DOHH2 (cell line): Measurements from ENCODE around the gene PCDHGC4.
A peak's percentile ranks its signal among the peaks of the same experiment; 100 is the strongest.

ENCODE experiments used
- H3F3A ChIP-seq: fragments of 200-600 bp; sonication (generic), shearing (Covaris generic); 2 replicates; pipeline ENCODE4 v1.6.0; 2016; ENCODE audit warnings: antibody characterized with exemption, mild to moderate bottlenecking; ENCODE audit not compliant: control insufficient read depth, insufficient read depth
- H3K27ac ChIP-seq: fragments of 200-600 bp; sonication (generic); 2 replicates; pipeline ENCODE4 v1.5.1; 2014; ENCODE audit warnings: low read depth, mild to moderate bottlenecking, low read length, moderate library complexity
- H3K27me3 ChIP-seq: fragments of 200-600 bp; sonication (generic); 2 replicates; pipeline ENCODE4 v1.6.1; 2014; ENCODE audit warnings: mild to moderate bottlenecking, low read length, mixed read lengths; ENCODE audit not compliant: control insufficient read depth
- H3K36me3 ChIP-seq: fragments of 200-600 bp; sonication (generic); 2 replicates; pipeline ENCODE4 v1.6.1; 2014; ENCODE audit warnings: mild to moderate bottlenecking, low read length, moderate library complexity, mixed read lengths; ENCODE audit not compliant: control insufficient read depth
- H3K4me1 ChIP-seq: fragments of 200-600 bp; sonication (generic); 2 replicates; pipeline ENCODE4 v1.6.1; 2014; ENCODE audit warnings: mild to moderate bottlenecking, low read length, mixed read lengths; ENCODE audit not compliant: control insufficient read depth
- H3K4me2 ChIP-seq: fragments of 200-600 bp; sonication (generic); 2 replicates; pipeline ENCODE4 v1.6.0; 2014; ENCODE audit warnings: mild to moderate bottlenecking, low read length, moderate library complexity
- H3K4me3 ChIP-seq: fragments of 200-600 bp; sonication (generic); 2 replicates; pipeline ENCODE4 v1.5.1; 2014; ENCODE audit warnings: mild to moderate bottlenecking, low read length, mixed read lengths
- H3K79me2 ChIP-seq: fragments of 200-600 bp; sonication (generic); 2 replicates; pipeline ENCODE4 v1.6.1; 2014; ENCODE audit warnings: mild to moderate bottlenecking, low read length, mixed read lengths; ENCODE audit not compliant: control insufficient read depth
- H3K9me2 ChIP-seq: fragments of 200-600 bp; sonication (generic); replicated peaks from 2 replicates; pipeline ENCODE4 v1.6.1; 2014; ENCODE audit warnings: mild to moderate bottlenecking, low read length, mixed read lengths; ENCODE audit not compliant: control insufficient read depth
- H3K9me3 ChIP-seq: fragments of 200-600 bp; sonication (generic); 2 replicates; pipeline ENCODE4 v1.6.1; 2014; ENCODE audit warnings: antibody characterized with exemption, low read length, mixed read lengths; ENCODE audit not compliant: control insufficient read depth, insufficient read depth
- H4K20me1 ChIP-seq: fragments of 200-600 bp; sonication (generic); 2 replicates; pipeline ENCODE4 v1.6.0; 2014; ENCODE audit warnings: low read depth, mild to moderate bottlenecking, antibody characterized with exemption, low read length, moderate library complexity; ENCODE audit not compliant: control insufficient read depth, insufficient read depth
- EZH2phosphoT487 ChIP-seq: fragments of 200-600 bp; sonication (generic); IDR thresholded peaks from 2 replicates; pipeline ENCODE4 v1.6.1; 2017; ENCODE audit warnings: borderline replicate concordance, mild to moderate bottlenecking, antibody characterized with exemption, low read length, moderate library complexity, mixed read lengths
- TF ChIP-seq, protein P1 (sequence below): fragments of 200-600 bp; sonication (generic); IDR thresholded peaks from one replicate; pipeline ENCODE4 v1.5.1; 2014; ENCODE audit warnings: antibody characterized with exemption, mild to moderate bottlenecking, low read depth, low read length; ENCODE audit not compliant: poor library complexity, severe bottlenecking

PCDHGC4 gene

DNA sequence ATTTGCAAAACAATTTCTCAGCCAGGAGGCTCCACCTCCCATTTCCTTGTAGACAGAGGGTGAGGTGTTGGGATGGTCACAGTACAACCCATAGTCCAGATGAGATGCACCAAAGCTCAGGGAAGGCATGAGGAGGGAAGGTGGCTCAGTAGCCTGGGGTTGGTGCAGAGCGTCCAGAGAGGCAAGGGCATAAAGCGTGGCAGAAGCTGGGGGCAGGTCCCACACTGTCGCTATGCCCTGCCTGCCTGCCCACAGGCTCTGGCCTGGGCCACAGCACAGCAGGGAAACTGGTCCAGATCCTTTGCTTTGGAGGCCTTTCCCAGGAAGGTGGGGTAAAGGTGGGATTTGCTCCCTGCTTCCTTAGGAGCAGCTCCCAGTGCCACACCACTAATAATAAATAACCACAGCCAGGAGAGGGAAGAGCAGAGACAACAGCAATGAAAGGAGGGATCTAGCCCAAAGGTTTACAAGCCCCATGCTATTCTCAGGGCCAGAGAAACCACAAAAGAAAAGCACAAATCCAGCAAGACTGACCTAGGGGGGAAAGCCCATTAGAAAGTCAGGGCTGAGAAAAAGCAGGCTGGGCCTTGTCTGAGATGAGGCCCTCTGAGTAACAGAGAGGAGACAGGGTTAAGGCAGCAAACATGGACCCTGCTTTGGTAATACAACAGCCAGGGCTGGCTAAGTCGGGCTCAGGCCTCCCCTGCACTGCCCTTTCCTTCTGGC, 31.3 kb downstream of the PCDHGC4 start:
- peaks cover 80% of the 10 kb centered on the region for H3K4me1 ChIP-seq

DNA sequence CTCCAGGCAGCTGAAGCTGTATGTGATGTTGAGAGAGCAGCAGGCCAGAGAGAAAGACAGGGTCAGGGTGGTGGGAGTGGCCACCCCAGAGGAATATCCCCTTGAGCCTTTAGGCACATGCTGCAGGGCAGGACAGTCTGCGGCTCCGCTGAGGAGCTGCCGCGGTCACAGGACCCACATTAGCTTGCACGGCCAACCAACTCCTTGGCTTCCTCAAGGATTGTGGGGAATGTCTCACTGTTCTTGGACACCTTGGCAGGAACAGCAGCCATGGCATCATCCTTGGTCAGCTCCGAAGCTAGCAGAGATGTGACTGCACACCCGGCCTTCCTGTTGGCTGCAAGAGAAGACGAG, 31.8 kb downstream of the PCDHGC4 start:
- Histone ChIP-seq H3K27ac (peak overlapping the region; percentile 100), H3K79me2 (0 out of 2 replicates have a peak, but pooled peaks cover 4% of the 10 kb centered on the region), H3K4me3 (no peak overlapping the region), H3K9me3 (no peaks in the 10 kb centered on the region), H3F3A (peaks cover 33% of the 10 kb centered on the region), H4K20me1 (no peaks in the 10 kb centered on the region), H3K9me2 (no peaks in the 10 kb centered on the region), H3K4me2 (peak overlapping the region; percentile 97; the same call in 1 of the 2 replicates), H3K36me3 (peaks cover 82% of the 10 kb centered on the region), H3K4me1 (peaks cover 80% of the 10 kb centered on the region), H3K27me3 (no peaks in the 10 kb centered on the region)
- no peak for TF ChIP-seq EZH2phosphoT487
- TF ChIP-seq, protein P1, sequence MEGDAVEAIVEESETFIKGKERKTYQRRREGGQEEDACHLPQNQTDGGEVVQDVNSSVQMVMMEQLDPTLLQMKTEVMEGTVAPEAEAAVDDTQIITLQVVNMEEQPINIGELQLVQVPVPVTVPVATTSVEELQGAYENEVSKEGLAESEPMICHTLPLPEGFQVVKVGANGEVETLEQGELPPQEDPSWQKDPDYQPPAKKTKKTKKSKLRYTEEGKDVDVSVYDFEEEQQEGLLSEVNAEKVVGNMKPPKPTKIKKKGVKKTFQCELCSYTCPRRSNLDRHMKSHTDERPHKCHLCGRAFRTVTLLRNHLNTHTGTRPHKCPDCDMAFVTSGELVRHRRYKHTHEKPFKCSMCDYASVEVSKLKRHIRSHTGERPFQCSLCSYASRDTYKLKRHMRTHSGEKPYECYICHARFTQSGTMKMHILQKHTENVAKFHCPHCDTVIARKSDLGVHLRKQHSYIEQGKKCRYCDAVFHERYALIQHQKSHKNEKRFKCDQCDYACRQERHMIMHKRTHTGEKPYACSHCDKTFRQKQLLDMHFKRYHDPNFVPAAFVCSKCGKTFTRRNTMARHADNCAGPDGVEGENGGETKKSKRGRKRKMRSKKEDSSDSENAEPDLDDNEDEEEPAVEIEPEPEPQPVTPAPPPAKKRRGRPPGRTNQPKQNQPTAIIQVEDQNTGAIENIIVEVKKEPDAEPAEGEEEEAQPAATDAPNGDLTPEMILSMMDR, result no peak

More for the DNA sequence above, 31.3 kb downstream of the PCDHGC4 start:
- Histone ChIP-seq H3K27ac (peak overlapping the region; percentile 100), H3K9me2 (no peaks in the 10 kb centered on the region), H3K4me3 (peak overlapping the region; percentile 79), H3K27me3 (no peaks in the 10 kb centered on the region), H3K79me2 (peaks cover 4% of the 10 kb centered on the region; the same call in 1 of the 2 replicates), H3K4me2 (peak overlapping the region; percentile 97), H4K20me1 (no peaks in the 10 kb centered on the region), H3F3A (peaks cover 35% of the 10 kb centered on the region), H3K36me3 (peaks cover 81% of the 10 kb centered on the region), H3K9me3 (no peaks in the 10 kb centered on the region)
- TF ChIP-seq, protein P1, result no peak
- TF ChIP-seq EZH2phosphoT487, result no peak

DNA sequence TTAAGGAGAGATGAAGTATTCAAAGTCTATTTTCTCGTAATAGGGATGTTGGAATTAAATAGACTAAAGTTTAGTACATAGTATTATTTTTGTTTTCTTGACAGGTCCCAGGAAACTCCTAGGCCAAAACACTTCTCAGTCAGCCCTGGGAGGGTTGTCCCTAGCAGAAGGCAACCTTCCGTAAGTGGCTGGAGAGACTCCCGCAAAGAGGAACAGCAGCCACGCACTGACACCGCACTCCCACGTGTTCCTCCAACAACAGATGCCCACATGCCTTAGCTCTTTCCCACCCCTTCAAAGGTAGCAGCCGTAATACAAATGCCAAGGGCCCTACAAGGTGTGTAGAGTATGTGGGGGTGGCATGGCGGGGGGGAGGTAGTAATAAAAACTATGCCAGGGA, 32.5 kb downstream of the PCDHGC4 start:
- H3K79me2 ChIP-seq, result no peaks in the 10 kb centered on the region
- H3K4me3 ChIP-seq, result no peak overlapping the region
- H4K20me1 ChIP-seq, result no peaks in the 10 kb centered on the region
- no peak overlapping the region for H3K4me2 ChIP-seq
- H3K4me1 ChIP-seq, result peaks cover 80% of the 10 kb centered on the region
- no peaks in the 10 kb centered on the region for H3K9me2 ChIP-seq
- peaks cover 31% of the 10 kb centered on the region for H3F3A ChIP-seq
- H3K27me3 ChIP-seq, result no peaks in the 10 kb centered on the region
- TF ChIP-seq, protein P1, result no peak
- no peak for TF ChIP-seq EZH2phosphoT487
- no peaks in the 10 kb centered on the region for H3K9me3 ChIP-seq
- peaks cover 83% of the 10 kb centered on the region for H3K36me3 ChIP-seq
- H3K27ac ChIP-seq, result peak overlapping the region; percentile 100
